ENCODE data around the gene FOLR1.

- TF ChIP-seq TAF1 (IDR thresholded peaks at IDR 0.05; ENCODE audit: low read depth) (no peak), YY1 (IDR thresholded peaks at IDR 0.05; ENCODE audit: low read depth) (no peak), NFIC (IDR thresholded peaks at IDR 0.05) (no peak), MAX (IDR thresholded peaks at IDR 0.05) (no peak), EGR1 (IDR thresholded peaks at IDR 0.05) (no peak), REST (IDR thresholded peaks at IDR 0.05; ENCODE audit: low read depth) (no peak), RAD21 (IDR thresholded peaks at IDR 0.05; ENCODE audit: low read depth) (no peak), CEBPB (IDR thresholded peaks at IDR 0.05) (no peak), FOXM1 (IDR thresholded peaks at IDR 0.05; ENCODE audit: borderline replicate concordance, low read depth) (no peak), USF1 (IDR thresholded peaks at IDR 0.05) (no peak), CREB1 (IDR thresholded peaks at IDR 0.05; ENCODE audit: low read depth) (no peak), TCF12 (IDR thresholded peaks at IDR 0.05; ENCODE audit: low read depth) (no peak), EP300 (IDR thresholded peaks at IDR 0.05; ENCODE audit: borderline replicate concordance) (no peak)
Observed at GRCh38 chr11:72242141-72242540, 50.2 kb downstream of the FOLR1 start.
